Measurements from ENCODE around the gene HCRTR2.
"Not testable (repeated sequence)": the region's sequence is repeated elsewhere in the genome, so short reads cannot be mapped to it uniquely, and the experiment has no call there.

HCRTR2 gene

GRCh38 chr6:55220961-55221360, 46.6 kb downstream of the HCRTR2 start:
- DNase-seq (ENCODE audit: low spot score): no peak

GRCh38 chr6:55227862-55228261, 53.5 kb downstream of the HCRTR2 start:
- DNase-seq (ENCODE audit: low spot score): no peak

DNA sequence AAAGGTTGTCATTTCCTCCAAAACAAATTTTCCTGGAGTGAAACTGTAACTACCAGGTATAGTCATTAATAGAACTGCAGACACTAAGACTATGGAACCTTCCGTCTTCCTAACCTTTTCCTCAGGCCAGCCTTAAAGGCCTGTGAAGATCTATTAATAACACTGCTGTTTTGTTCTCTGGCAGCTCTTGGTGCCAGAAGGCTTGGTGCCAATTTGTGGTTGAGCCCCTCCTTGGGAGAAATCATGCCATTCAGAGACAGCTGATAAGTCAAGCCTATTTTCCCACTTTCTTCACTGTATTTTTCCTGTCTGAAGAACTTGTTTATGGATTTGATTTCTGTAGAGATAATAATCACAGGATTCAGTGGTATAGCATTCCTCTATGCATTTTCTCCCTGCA, 64.8 kb downstream of the HCRTR2 start:
- no peak for DNase-seq (ENCODE audit: low spot score)

- not testable (repeated sequence) for DNase-seq (ENCODE audit: low spot score)
Measured at GRCh38 chr6:55240975-55241605, 66.8 kb downstream of the HCRTR2 start.

DNA sequence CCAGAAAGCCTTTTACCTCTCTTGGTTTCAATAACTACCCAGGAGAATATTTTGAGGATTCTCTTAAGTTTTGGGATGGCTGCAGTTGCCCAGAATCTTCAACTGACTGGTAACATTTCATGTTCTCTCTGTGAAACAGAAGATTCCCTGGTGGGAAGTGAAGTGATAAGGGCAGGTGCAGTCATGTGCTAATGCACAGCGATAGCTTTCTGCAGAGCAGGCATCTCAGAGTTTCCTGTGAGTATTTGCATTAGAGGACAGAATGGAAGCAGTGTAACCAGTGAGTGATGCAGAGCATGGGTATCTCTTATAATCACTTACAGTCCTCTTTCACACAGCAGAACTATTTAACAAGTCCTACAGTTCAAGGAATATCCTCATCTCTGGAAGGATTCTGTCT, 76.1 kb downstream of the HCRTR2 start:
- DNase-seq (ENCODE audit: low spot score): no peak

GRCh38 chr6:55255113-55255512, 80.8 kb downstream of the HCRTR2 start:
- no peak for DNase-seq (ENCODE audit: low spot score)

GRCh38 chr6:55260181-55260580, 85.9 kb downstream of the HCRTR2 start:
- DNase-seq (ENCODE audit: low spot score): no peak

DNA sequence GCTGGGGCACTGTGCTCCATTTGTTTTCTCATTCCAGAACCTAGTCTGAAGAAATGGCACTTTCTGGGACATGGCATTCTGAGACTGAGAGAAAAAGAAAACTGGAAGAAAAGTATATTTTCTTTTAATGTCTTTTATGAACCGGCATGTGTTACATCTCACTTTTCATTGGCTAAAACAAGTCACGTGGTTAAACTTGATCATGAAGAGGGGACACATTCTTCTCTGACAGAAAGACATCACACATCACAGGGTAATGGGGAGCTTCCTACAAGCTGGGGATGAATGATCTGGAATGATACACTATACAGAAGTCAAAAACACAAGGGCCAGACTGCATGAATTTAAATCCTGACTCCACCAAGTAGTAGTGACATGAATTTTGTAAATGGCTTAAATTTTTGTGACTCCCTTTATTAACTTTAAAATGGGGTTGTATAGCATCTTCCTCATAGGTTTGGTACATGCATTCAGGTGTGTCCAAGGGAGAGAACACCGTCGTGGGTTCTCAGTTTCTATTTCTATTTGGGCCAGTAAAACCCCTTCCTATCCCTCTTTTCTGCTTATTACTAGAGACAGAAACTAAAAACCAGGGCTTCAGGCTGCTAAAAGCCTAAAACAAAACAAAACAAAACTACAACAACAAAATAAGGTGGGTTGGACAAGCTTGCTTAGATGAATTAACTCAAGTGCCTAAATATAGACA, 91.2 kb downstream of the HCRTR2 start:
- DNase-seq (ENCODE audit: low spot score): no peak

- DNase-seq (ENCODE audit: low spot score): no peak
Measured at GRCh38 chr6:55266896-55267295, 92.6 kb downstream of the HCRTR2 start.

DNA sequence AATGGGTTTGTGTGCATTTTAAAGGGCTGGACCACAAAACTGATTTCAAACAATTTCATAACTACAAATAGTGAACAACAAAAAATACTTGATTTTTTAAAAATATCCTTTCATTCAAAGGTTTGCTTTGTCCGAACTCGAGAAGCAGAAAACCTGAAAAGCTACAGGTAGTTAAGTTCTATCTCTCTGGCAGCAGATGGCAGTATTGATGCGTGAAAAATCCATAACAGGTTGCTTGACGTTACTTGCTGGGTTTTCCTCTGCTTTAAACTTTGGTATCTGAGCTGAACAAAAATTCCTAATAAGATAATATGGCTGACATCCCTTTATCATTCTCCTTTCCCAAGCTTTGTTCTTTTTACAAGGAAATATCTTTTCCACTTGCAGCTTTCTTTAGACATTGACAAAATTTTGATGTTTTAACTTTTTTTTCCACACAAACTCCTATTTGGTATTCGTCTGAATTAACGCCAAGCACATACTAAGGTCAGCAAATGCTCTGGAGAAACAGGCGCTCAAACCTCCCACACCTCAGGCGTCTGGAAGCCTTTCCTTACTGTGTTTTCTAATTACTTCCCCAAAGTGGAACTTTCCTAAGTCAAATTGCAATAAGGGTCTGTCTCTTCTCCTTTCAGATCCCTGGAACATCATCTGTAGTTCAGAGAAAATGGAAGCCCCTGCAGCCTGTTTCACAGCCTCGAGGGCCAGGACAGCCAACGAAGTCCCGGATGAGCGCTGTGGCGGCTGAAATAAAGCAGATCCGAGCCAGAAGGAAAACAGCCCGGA, 102.6 kb downstream of the HCRTR2 start:
- peak; percentile 43 for DNase-seq (ENCODE audit: low spot score)

- DNase-seq (ENCODE audit: low spot score): no peak
Measured at GRCh38 chr6:55277646-55278045, 103.3 kb downstream of the HCRTR2 start.

DNA sequence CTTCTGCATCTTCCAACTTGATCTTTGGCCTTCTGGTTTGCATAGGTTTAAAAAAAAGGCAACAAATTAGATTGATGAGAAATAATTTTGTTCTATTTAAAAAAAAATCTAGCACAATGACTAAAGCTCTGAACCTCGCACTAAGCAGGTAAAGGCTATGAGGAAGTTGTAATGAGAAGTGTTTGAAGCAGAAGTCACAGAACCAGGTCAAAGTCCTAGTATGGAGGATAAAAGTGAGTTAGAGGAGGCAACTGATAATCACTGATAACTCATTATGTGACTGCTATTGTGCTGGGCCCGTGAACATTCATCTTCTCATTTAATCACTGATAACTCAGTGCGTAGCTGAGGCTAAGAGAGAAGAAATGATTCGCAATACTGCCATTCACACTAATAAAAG, 106.9 kb downstream of the HCRTR2 start:
- DNase-seq (ENCODE audit: low spot score): no peak

GRCh38 chr6:55282115-55282514, 107.8 kb downstream of the HCRTR2 start:
- no peak for DNase-seq (ENCODE audit: low spot score)

GRCh38 chr6:55286824-55287223, 112.5 kb downstream of the HCRTR2 start:
- DNase-seq (ENCODE audit: low spot score): no peak

- no peak for DNase-seq (ENCODE audit: low spot score)
Measured at GRCh38 chr6:55290736-55291135, 116.4 kb downstream of the HCRTR2 start.

- DNase-seq (ENCODE audit: low spot score): no peak
Measured at GRCh38 chr6:55293116-55293515, 118.8 kb downstream of the HCRTR2 start.

DNA sequence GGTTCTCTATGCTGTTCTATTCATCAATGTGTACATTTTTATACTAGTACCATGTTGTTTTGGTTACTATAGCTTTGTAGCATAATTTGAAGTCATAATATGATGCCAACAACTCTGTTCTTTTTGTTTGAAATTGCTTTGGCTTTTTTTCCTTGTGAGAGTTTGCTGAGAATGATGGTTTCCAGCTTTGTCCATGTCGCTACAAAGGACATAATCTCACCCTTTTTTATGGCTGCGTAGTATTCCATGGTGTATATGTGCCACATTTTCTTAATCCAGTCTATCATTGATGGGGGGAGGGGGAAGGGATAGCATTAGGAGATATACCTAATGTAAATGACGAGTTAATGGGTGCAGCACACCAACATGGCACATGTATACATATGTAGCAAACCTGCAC, 122.9 kb downstream of the HCRTR2 start:
- DNase-seq (ENCODE audit: low spot score): not testable (repeated sequence)

DNA sequence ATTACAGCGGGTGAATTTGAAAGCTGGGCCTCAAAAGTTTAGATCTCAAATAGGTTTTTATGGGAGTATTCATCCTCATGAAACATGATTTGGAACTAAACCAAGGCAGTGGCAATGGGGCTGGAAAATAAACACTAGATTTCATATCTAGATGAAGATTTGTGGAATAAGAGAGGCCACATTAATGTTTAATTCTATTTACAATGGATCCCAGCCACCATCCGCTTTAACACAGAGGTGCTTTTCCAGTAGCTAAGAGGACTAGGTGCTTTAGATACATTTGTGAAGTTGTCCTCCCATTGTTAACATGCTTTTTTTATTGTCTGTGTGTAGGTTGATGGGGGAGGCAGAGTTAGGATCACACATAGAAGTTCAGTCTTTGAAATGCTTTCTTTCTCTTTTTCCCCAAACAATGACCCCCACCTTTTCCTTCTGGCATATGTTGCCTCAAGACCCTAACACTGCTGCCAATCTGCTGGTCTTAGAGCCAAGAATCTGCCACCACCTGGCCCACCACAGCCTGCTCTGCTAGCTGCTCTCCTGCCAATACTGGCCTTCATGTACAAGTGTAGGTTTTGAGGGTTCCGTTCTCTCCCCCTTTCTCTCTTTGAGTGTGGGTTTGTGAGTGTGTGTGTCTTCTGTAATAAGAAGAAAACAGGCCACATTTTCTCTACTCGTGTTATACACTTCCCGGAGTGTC, 125.1 kb downstream of the HCRTR2 start:
- DNase-seq (ENCODE audit: low spot score): no peak

GRCh38 chr6:55304747-55305146, 130.4 kb downstream of the HCRTR2 start:
- no peak for DNase-seq (ENCODE audit: low spot score)

GRCh38 chr6:55319961-55320695, 145.8 kb downstream of the HCRTR2 start:
- DNase-seq (ENCODE audit: low spot score): no peak

GRCh38 chr6:55320696-55321086, 146.4 kb downstream of the HCRTR2 start:
- DNase-seq (ENCODE audit: low spot score): no peak

GRCh38 chr6:55327169-55327568, 152.9 kb downstream of the HCRTR2 start, which contains the start of gene GFRAL:
Gene GFRAL (plus strand): TSS chr6:55327469. CDS start chr6:55327555, 86 bp downstream.
- no peak for DNase-seq (ENCODE audit: low spot score)
